ENCODE results near the gene NUDCD3. TPM values are rescaled to one million over a fixed set of nuclear protein-coding genes. Genes with fewer than 3 reads are reported as not detected.

The NUDCD3 gene
- total RNA-seq, 1 experiment from 2014 or later: 71.9 TPM

DNA sequence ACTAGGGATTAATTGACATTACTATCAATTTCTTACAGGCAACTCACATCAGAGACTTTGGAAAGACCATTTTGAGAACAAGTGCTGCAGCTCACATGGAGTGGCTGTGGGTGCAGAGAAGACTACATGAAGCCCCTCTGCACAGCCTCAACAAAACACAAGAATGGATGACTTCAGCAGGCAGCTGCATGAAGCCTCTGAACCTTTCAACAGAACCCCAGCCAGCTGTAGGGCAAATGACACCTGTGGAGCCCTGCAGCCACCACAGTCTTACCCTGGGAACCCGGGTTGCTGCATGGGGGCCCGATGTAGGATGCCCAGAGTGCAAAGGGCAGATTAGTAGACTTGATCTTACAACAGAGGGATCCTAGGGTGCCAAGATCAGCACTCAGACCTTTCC, 103.1 kb downstream of the NUDCD3 start:
- DNase-seq: peak; percentile 5
- Histone ChIP-seq H3K79me1 (ENCODE audit: insufficient read depth, low read depth, low read length, poor library complexity, severe bottlenecking) (no peaks in the 10 kb centered on the region), H3K23ac (ENCODE audit: insufficient read length, low read depth, low read length) (no peak overlapping the region), H4K8ac (replicated peaks; ENCODE audit: insufficient read length, low read depth, low read length) (no peak overlapping the region), H3K4me2 (ENCODE audit: insufficient read depth, insufficient read length, low read length) (no peak overlapping the region), H2BK12ac (ENCODE audit: insufficient read length, low read depth, low read length) (no peak overlapping the region), H3K9me3 (ENCODE audit: control insufficient read depth, low read depth, low read length) (no peaks in the 10 kb centered on the region), H3K56ac (ENCODE audit: insufficient read length, low read depth, low read length) (no peak overlapping the region), H2BK20ac (ENCODE audit: low read depth, low read length, poor library complexity, severe bottlenecking) (no peak overlapping the region), H2BK5ac (ENCODE audit: insufficient read length, low read length) (no peak overlapping the region), H3T11ph (ENCODE audit: low read length) (no peak overlapping the region), H4K91ac (ENCODE audit: insufficient read length, low read depth, low read length) (no peak overlapping the region), H3K9ac (ENCODE audit: extremely low read depth, insufficient read length, low read length) (no peak overlapping the region), H3K4ac (ENCODE audit: low read depth, low read length) (no peak overlapping the region), H3K18ac (ENCODE audit: insufficient read length, low read depth, low read length) (no peak overlapping the region), H3K27ac (ENCODE audit: insufficient read length, low read depth, low read length) (no peak overlapping the region), H3K14ac (ENCODE audit: insufficient read depth, low read length) (no peak overlapping the region), H2BK15ac (ENCODE audit: low read depth, low read length) (no peak overlapping the region), H3K4me1 (ENCODE audit: insufficient read depth, low read length) (no peaks in the 10 kb centered on the region), H4K5ac (ENCODE audit: insufficient read length, low read depth, low read length) (no peak overlapping the region), H2AFZ (ENCODE audit: low read length) (no peak overlapping the region), H3K79me2 (ENCODE audit: insufficient read depth, low read length) (no peaks in the 10 kb centered on the region), H2AK5ac (ENCODE audit: insufficient read length, low read length) (no peak overlapping the region), H4K20me1 (ENCODE audit: control insufficient read depth, insufficient read depth, insufficient read length) (no peaks in the 10 kb centered on the region), H2BK120ac (ENCODE audit: low read depth, low read length, poor library complexity, severe bottlenecking) (no peak overlapping the region), H3K27me3 (ENCODE audit: insufficient read depth, low read length) (no peaks in the 10 kb centered on the region), H3K23me2 (ENCODE audit: insufficient read length, low read depth, low read length, poor library complexity, severe bottlenecking) (no peaks in the 10 kb centered on the region)
- peaks cover 12 to 43% (median 25%) of the 10 kb centered on the region in 3 experiments; a peak in 6 of 7 replicates for H3K36me3 Mint-ChIP-seq (ENCODE audit: insufficient read depth in 1 of 3, low read depth in 3 of 3)
- no peaks in the 10 kb centered on the region for H3K4me1 Mint-ChIP-seq
- H3K9me3 Mint-ChIP-seq: no peaks in the 10 kb centered on the region
- no CpG with 5 or more reads among the region's 2 CpGs for WGBS (ENCODE audit: extremely low coverage, insufficient read length, low lambda C conversion rate)
- H3K27ac Mint-ChIP-seq: no peak overlapping the region
- no peaks in the 10 kb centered on the region for H3K27me3 Mint-ChIP-seq (ENCODE audit: low read depth)
- TF ChIP-seq, protein P1, sequence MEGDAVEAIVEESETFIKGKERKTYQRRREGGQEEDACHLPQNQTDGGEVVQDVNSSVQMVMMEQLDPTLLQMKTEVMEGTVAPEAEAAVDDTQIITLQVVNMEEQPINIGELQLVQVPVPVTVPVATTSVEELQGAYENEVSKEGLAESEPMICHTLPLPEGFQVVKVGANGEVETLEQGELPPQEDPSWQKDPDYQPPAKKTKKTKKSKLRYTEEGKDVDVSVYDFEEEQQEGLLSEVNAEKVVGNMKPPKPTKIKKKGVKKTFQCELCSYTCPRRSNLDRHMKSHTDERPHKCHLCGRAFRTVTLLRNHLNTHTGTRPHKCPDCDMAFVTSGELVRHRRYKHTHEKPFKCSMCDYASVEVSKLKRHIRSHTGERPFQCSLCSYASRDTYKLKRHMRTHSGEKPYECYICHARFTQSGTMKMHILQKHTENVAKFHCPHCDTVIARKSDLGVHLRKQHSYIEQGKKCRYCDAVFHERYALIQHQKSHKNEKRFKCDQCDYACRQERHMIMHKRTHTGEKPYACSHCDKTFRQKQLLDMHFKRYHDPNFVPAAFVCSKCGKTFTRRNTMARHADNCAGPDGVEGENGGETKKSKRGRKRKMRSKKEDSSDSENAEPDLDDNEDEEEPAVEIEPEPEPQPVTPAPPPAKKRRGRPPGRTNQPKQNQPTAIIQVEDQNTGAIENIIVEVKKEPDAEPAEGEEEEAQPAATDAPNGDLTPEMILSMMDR (conservative IDR thresholded peaks at IDR 0.05): no peak
- no peak overlapping the region for H3K4me3 Mint-ChIP-seq

All from H9 (cell line).